Posterior cingulate gyrus (tissue), 11 donors: ENCODE measurements around the gene TTC7B.

Experiments used
- DNase-seq, 10 donors: peaks; one replicate each; pipeline versions ENCODE4 v3.0.0 to v3.0.0-alpha.2; 2020 to 2021; ENCODE audit warnings: mixed read lengths in 3 of 10
- intact Hi-C: fragments of 100-400 bp; cut with DNase I; formaldehyde crosslinking; loops from one replicate; pipeline ENCODE4 v1.15.1; 2023

The TTC7B gene

DNA sequence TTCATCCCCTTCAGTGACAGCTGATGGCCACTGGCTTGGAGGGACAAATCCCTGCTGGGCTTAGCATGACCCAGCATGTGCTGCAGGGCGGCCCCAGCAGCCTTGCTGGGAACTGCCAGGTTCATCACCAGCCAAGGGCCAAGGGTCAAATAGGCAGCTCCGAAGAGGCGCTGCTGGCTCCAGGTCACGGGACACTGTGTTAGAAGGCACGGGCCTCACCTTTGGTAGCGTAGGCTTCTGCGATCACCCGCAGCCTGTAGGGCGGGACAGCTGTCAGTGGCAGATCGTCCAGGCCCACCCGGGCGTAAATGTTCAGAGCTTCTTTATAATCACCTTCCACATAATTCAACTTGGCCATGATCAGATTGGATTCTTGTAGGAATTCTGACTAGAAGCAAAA is 35.7 kb downstream of the TTC7B start:
- peak in 1 of 10 donors; percentile 19 for DNase-seq
- intact Hi-C loops, result no loop called here

DNA sequence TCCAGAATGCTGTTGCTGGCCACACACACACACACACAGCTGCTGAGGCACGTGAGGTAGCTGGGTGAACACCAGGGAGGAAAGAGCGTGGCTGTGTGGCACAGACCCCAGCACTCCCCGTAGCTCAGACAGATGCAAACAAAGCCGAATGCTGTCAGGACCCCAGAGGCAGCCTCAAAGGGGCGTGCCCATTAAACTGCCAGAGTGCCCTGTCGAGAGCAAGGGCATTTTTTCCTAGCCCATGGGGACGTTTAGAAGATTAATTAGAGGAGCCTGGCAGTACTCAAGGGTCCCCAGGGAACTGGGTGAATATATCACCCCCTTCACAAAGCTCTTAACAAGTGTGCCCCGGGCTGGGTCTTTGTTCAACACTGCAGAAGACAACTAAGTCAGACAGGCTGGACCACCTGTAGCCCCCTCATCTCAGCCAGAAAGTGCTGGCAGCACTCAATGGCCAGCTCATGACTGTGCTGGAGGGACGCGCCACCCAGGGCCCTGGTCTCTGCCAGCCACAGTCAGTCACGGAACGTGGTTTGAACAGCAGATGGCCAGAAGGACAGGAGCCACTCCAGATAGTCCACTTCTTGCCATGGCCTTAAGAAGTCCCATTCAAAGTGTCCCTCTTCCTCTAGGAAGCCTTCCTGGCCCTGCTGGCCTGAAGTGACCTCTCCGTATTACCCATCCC is 37.5 kb downstream of the TTC7B start:
- intact Hi-C loops, result no loop called here
- DNase-seq, result peak in 1 of 10 donors; percentile 34

DNA sequence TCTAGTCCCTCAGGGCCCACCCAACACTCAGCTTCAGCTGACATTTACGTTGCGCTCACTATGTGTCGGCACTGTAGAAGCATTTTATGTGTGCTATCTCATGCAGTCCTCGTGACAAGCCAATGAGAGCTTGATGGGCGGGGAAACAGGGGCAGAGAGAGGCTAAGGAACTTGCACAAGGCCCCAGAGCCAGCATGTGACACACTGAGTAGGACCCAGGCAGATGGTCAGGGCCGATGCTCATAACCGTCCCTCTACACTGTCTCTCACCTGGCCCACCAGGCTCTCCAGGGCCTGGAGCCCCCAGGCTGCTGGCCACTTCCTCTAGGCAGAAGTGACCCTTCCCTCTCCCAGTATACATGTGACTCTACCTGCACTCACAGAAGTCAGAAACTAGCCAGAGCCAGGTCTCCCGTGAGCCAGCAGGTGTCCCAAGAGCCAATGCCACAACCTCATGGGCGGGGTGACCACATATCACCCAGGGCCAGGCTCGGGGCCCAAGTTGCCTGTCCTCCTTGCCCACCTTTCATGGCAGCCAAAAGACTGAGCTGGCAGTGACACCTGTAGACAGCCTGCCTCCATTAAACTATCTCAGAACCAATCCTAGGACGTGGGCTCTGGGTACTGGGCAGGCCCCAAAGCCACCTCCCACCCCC is 38.3 kb downstream of the TTC7B start:
- intact Hi-C loops, result no loop called here
- no peak for DNase-seq

DNA sequence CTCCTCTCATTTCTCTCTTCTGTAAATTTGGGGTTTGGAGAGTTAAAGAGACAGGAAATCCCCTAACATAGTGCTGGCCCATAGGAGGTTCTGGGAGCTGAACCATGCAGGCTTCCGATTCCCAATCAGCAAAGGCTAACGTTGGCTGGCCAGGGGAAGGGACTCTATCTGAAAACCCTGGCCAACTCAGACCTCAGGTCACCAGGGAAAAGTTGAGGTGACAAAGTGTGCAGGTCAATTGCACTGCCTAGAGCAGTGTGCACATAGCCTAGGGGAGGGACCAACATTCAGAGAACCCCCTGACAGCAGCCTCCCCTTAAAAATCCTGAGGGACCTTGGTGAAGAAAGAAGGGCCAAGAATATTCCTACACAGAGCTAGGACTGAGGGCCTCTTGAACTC is 38.9 kb downstream of the TTC7B start:
- intact Hi-C loops, result no loop called here
- DNase-seq, result no peak

DNA sequence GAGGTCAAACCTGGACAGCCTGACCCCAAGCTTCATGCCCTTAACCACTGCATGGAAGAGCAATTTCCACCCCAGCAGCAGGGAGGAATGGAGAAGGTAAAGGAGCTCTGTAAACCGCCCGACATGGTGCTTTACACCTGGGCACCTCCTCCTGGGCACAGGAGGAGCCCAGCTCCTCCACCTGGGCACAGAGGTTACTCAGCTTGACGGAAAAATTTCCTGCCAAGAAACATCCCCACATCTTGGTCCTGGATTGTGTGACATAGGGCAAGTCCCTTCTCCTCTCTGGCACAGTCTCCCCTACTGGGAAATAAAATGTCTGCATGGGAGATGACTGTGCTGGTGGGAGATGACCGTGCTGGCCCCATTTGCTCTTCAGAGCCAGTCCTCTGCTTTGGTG is 40.8 kb downstream of the TTC7B start:
- DNase-seq, result no peak
- intact Hi-C loops, result no loop called here

DNA sequence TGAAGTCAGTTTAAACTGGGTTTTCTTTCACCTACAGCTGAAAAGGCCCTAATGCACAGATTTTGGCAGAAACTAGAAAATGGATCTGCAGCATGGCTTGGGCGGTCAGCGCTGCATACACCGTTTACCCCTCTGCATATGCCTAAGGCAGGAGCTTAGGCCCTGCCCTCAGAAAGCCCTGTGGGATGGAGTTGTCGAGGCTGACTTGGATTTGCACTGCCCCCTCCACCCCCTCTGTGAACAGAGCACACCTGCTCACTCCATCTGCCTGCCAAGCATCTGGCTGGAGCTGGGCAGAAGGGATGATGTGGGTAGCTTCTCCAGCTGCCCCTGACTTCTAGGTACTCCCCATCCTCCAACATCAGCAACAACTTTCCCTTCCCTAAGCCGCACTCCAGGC is 41.9 kb downstream of the TTC7B start:
- DNase-seq, result no peak
- intact Hi-C loops, result no loop called here

DNA sequence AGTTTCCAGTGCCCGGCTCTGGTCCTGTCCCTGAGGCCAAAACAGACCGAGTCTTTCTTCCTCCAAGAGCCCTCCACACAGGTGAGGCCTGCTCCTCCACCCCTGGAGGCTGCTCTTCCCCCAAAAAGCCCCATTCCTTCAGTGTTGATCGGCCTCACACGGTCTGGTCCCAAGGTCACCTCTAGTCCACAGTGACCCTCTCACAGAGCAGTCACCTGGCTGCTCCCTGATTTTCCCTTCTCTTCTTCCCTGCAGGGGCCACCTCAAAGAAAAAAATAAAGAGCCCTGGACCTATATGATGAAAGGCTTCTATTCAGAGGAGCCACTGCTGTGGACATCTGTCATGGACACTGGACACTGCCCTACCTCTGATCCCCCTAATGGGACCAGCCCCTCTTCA is 42.5 kb downstream of the TTC7B start:
- intact Hi-C loops, result no loop called here
- no peak for DNase-seq

DNA sequence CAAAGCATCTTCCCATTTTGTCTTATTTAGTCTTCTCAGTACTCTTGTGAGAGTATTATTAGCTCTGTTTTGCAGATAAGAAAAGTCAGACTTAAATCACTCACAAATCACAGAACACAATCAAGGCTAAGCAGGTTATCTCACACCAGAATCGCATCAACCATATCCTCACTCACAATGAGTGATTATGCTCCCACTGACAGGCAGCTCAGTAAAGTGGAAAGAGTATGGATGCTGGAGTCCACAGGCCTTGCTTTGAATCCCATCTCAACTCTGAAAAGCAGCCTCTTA is 43.1 kb downstream of the TTC7B start:
- intact Hi-C loops, result no loop called here
- DNase-seq, result no peak

DNA sequence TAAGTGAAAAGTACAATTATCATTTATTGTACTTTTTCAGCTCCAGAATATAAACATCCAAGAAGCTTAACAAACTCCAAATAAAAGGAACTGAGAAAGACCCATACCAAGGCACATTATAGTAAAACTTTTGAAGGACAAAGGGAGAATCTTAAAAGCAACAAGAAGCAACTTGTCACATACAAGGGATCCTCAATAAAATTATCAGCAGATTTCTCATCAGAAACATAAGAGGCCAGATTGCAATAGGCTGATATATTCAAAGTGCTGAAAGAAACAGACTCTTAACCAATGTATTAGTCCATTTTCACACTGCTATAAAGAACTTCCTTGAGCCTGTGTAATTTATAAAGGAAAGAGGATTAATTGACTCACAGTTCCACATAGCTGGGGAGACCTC is 48.3 kb downstream of the TTC7B start:
- DNase-seq, result no peak
- intact Hi-C loops, result loop anchor here (10.0 kb wide), 1 partner anchor 407 kb away; no protein-coding TSS in a partner anchor

DNA sequence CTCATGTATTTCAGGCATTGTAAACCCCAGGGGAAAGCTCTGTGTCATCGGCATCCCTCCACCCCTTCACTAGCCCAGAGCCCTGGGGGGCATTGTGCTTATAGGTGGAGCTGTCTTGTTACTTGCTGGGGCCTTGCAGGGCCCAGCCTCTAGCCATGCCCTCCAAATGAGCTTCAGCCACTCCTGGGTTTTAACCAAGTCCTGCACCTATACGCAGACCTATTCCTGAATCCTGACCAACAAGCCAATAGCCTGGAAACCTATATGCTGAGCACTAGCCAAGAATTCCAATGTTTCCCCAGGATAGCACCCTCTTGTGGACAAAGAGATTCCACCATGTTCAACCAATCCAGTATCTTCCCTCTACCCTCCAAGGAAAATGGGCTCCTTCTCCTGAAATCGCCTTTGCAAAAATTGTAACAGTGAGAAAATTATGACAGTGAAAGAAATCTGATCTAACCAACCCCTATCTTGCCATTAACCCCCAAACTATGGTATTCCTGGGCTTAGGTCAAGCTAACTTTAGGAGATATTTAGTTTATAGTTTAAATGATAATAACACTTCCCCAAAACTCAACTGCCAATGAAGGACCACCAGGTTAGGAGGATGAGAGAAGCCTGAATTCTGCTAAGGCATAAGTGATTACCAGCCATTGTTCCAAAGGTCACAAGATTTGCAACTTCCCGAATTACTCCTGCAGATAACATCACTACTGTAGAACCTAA is 55.5 kb downstream of the TTC7B start:
- no peak for DNase-seq
- intact Hi-C loops, result loop anchor here (10.0 kb wide), 1 partner anchor 414 kb away; no protein-coding TSS in a partner anchor

DNA sequence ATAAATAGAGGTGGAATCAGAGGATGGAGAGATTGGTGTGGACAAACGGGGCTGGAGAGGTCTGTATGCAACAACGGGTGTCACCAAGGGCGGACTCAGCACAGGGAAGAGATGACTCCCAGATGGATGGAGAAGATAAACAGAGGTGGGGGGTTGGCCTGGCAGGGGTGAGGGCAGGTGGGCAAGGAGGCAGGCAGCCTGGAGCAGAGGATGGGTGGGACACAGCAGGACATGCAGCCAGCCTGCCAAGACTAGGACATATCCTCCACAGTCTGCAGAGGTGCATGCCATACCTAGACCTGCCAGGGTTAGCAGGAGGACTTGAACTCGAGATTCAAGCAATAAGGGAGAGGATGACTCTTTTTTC is 56.2 kb downstream of the TTC7B start:
- DNase-seq, result no peak

DNA sequence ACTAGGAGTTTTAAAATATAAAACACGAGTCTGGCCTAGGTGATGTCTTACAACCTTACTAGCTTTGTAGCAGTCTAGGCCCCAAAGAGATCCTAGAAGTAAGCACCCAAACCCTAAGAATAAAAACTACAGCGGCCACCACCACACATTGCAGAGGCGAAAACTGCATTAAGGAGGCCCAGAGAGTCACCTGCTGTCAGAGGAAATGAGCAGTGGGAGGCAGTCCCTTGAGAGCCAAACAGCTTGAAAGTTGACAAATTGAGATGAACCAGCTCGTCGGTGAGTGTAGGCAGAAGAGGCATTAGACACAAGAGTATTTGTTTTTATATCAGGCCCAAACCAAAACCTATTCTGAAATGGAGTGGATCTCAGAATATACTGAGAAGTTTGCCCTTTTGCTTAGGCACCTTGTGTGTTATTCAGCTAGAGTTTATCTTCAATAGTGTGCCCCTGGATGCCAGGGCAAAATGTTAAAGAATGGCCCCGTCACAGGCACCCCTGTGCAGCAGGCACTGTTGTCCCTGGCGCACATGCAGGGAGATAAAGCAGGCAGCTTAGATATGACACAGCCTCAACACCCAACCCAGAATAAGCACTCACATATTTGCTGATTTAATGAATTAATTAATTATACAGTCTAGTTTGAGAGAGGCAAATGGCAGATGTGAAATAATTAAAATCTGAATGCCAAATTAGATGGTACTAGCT is 56.7 kb downstream of the TTC7B start:
- DNase-seq, result no peak
- intact Hi-C loops, result loop anchor here (2.0 to 10.0 kb wide), 4 partner anchors 58 to 415 kb away; partner anchors contain the start of gene TTC7B

More for the DNA sequence above, 56.2 kb downstream of the TTC7B start:
- intact Hi-C loops, result loop anchor here (10.0 kb wide), 1 partner anchor 415 kb away; no protein-coding TSS in a partner anchor

DNA sequence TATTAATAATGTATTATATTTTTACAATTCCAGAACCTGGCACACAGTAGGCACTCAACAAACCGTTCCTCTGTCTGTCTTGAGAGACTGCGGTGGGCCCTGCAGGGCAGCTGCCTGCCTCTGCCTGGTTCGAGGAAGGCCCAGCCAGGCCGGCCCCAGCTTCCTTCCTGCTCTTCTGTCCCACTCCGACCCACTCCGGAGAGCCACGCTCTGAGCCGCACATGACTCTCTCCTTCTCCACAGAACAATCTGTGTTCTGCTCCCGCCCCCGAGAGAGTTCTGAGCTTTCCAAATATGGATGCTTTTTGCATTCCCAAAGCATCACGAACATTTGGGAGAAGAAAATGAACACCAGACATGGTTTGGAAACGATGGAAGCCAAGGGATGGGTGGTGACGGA is 57.3 kb downstream of the TTC7B start:
- peak; percentile 32 to 95 (median 66) for DNase-seq
- intact Hi-C loops, result loop anchor here (1.0 to 5.0 kb wide), 5 partner anchors 58 to 457 kb away; partner anchors contain the start of gene TTC7B

DNA sequence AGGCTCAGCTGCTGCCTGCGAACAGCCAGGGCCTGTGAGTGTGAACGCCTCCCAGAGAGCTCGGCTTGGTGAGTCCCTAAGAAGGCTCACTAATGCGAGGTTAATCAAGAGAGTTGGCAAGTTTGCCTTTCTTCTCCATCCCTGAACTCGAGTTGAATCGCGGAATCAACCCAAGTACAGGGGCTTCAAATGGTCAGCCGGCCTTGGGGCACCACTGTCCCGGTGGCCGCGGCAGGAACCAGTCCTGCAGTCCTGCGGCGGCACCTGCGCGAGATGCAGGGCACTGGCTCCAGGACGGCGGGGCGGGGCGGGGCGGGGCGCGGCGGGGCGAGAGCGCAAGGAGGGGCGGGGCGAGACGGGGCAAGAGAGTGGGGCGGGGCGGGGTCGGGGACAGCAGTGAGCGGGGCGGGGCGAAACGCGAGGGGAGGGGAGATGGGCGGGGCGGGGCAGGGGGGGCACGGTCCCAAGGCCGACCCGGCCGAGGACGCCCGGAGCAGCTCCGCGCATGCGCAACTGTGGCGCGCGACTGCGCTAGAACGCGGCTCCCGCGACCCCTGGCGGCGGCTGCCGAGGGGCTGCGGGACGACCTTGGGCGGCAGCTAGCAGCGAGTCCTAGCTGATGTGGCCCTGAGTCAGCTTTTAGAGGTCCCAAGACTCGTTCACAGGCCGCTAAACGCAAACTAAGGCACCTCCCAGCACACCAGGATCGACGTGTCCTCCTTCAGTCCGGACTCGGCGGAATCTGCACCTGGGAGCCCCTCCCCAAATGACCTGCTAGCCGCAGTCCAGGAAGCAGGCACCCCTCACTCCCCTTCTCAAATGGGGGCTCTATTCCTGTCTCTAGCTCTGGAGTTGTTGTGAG is 58.0 kb downstream of the TTC7B start:
- peak; percentile 71 to 98 (median 80) for DNase-seq
- intact Hi-C loops, result loop anchor here (1.0 to 5.0 kb wide), 5 partner anchors 57 to 456 kb away; partner anchors contain the start of gene TTC7B

DNA sequence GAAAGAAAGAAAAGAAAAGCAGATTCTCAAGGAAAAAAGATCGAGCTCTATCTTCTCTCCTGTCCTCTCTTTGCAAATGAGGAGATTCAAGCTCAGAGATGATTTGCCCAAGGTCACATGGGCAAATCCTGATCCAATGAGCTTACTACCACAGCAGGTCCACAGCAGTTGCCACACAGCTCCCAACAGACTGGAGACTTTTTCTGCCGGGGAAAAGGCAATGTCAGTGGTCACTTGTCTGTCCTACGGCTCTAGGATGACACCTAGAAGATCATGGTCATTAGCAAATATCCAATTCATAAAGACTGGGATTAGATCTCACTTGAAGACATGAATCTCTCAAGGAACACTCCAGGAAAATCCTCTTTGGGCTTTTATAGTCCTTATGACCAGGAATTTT is 58.8 kb downstream of the TTC7B start:
- peak in 9 of 10 donors; percentile 45 to 95 (median 68) for DNase-seq
- intact Hi-C loops, result loop anchor here (5.0 kb wide), 2 partner anchors 60 to 375 kb away; partner anchors contain the start of gene TTC7B

DNA sequence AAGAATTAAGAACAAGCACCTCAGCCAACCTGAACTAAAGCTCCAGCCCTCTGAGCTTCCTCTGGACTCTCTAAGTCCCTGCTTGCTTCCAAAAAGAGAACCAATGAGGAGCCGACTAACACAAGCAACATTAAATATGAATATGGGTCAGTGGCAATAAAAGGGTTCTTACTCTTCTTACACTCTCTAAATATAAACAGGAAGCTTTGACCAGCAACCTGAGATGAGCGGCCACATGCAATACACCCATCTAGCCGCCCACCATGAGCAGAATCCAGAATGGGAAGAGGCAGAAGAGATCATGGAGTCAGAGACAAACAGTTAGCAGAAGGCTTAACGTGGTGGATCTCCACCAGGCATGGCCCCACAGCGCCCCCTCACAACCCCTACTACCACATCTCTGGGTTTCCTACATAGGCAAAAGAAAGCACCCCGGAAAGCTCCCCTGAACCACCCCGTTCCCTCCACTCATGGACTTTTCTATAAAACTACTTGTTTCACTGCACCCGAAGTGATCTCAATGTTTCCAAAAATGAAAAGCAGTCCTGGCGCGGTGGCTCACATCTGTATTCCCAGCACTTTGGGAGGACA is 59.4 kb downstream of the TTC7B start:
- intact Hi-C loops, result loop anchor here (5.0 kb wide), 2 partner anchors 60 to 375 kb away; partner anchors contain the start of gene TTC7B
- DNase-seq, result peak in 6 of 10 donors; percentile 38 to 94 (median 68)

DNA sequence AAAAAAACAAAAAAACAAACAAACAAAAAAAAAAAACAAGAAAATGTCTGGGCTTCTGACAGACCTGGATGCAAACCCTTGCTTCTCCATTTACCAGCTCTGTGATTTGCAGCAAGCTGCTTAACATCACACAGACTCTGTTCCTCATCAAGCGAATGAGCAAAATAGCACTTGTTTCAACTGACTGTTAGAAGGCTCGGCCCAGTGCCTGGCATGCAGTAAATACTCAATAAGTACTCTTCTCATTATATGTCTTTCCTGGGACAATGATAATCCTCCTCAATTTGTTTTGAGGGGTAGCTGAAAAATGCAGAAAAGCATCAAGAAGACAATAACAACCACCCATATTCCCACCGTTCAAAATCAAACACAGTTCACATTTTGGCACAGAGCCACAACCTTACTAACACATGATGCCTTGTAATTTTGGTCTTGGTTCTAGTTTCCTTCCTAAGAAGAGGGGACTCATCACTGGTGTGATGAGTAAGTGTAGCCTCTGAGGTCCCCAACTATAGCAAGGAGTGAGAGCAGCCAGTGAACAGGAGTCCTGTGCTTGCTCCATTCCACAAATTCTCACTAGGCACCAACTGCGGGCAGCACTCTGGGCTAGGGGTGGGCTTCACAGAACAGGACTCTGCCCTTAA is 60.4 kb downstream of the TTC7B start:
- DNase-seq, result no peak
- intact Hi-C loops, result loop anchor here (5.0 kb wide), 2 partner anchors 62 to 373 kb away; partner anchors contain the start of gene TTC7B

DNA sequence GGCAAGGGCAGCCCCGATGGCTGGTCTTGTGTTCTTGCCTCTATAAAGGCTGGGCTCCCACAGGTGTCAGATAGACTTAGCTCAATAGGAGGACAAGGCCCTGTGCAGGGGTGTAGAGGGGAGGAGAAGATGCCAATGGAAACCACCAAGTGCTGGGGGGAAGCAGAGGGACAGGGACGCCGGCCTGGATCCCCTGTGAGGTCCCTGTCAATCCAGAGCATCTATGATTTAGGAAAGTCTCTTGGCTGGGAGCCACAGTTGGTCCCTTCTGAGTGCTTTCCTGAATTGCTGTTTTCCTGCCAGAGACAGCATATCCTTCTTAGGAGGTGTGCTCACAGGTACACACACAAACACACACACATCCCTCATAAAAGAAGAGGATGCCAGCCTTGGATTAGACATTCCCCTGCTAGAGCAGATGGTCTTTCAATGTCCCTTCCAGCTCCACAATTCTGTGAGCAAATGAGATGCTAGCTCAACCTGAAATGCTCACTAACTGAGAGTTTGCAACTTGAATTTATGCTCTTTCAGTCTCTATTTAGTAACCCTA is 62.7 kb downstream of the TTC7B start:
- DNase-seq, result no peak
- intact Hi-C loops, result no loop called here
